Lower leg skin (tissue), 4 donors: ENCODE results near the gene PRELID1. TPM values are rescaled to one million over a fixed set of nuclear protein-coding genes. Genes with fewer than 3 reads are reported as not detected.
"Not testable (repeated sequence)": the region's sequence is repeated elsewhere in the genome, so short reads cannot be mapped to it uniquely, and the experiment has no call there.

Experiments
- DNase-seq, 2 donors: peaks; one replicate each; pipeline ENCODE4 v3.0.0-alpha.2; 2019; ENCODE audit warnings: low spot score in 2 of 2
- H3K4me3 ChIP-seq: fragments of 200-600 bp; sonication (generic); 2 replicates; pipeline ENCODE4 v1.5.1; 2017; ENCODE audit warnings: mild to moderate bottlenecking, low read depth; ENCODE audit not compliant: poor library complexity, severe bottlenecking
- CTCF ChIP-seq, 3 donors: fragments of 450-650 bp; IDR thresholded peaks; one replicate each; pipeline ENCODE4 v1.5.1; 2016; ENCODE audit warnings: antibody characterized with exemption in 3 of 3, mild to moderate bottlenecking in 3 of 3, moderate library complexity in 2 of 3
- POLR2A ChIP-seq, 2 donors: fragments of 450-650 bp; IDR thresholded peaks; one replicate each; pipeline ENCODE4 v1.6.1; 2016 to 2017; ENCODE audit warnings: antibody characterized with exemption in 2 of 2, mild to moderate bottlenecking in 1 of 2, moderate library complexity in 1 of 2
- WGBS, 2 donors: methylation state at CpG; one replicate each; pipeline ENCODE4 v1.1.5; 2018; 5-methylcytosine and 5-hydroxymethylcytosine counted together
- intact Hi-C: fragments of 100-400 bp; cut with DNase I; formaldehyde crosslinking; loops from one replicate; pipeline ENCODE4 v1.15.0; 2023; ENCODE audit warnings: low total_unique reads
- total RNA-seq, 4 donors: library from RNA; depleted of rRNA; stranded (reverse); fragments of >200 nt; gene quantifications; one replicate each; pipeline ENCODE4 v1.1.0, GENCODE V29; 2016

PRELID1 gene
- 100 to 1,000 TPM in 2 of 4 donors, 10 to 100 TPM in 2; 60.7 to 122 (median 96.7) TPM for total RNA-seq

GRCh38 chr5:177303121-177303924, at the start of gene PRELID1, which contains the start of gene RAB24:
TSS of gene PRELID1 (plus strand) at chr5:177303799. CDS start at chr5:177303986, 187 bp downstream.
TSS of gene RAB24 (minus strand) at chr5:177303719. CDS start at chr5:177303288, 431 bp downstream.
- 0 to 1% methylated on average over 23 to 74 of the region's 100 CpGs for WGBS, 2 donors
- peak; percentile 86 to 98 for DNase-seq
- peak within 1 kb of the TSS; percentile 88 for H3K4me3 ChIP-seq
- no peak for TF ChIP-seq POLR2A (IDR thresholded peaks at IDR 0.05)
- no peak for TF ChIP-seq CTCF (IDR thresholded peaks at IDR 0.05)
- intact Hi-C loops = loop anchor here (10.0 kb wide), 1 partner anchor 189 kb away; no protein-coding TSS in a partner anchor

- no peak for DNase-seq
- 44 to 47% methylated on average over 5 of the region's 5 CpGs for WGBS, 2 donors
- TF ChIP-seq CTCF (IDR thresholded peaks at IDR 0.05) (no peak), POLR2A (IDR thresholded peaks at IDR 0.05) (no peak)
Observed at GRCh38 chr5:177256296-177256695, 47.3 kb upstream of the PRELID1 start.

GRCh38 chr5:177258711-177259110, 44.9 kb upstream of the PRELID1 start:
- 95 to 96% methylated on average over 7 of the region's 7 CpGs for WGBS, 2 donors
- DNase-seq, H3K4me3 ChIP-seq, intact Hi-C loops: not testable (repeated sequence)

More at GRCh38 chr5:177256296-177256695, 47.3 kb upstream of the PRELID1 start:
- no peak overlapping the region for H3K4me3 ChIP-seq
- intact Hi-C loops = no loop called here

- H3K4me3 ChIP-seq = no peak overlapping the region
- WGBS, 2 donors = 92 to 95% methylated on average over 7 of the region's 7 CpGs
- no peak for TF ChIP-seq POLR2A (IDR thresholded peaks at IDR 0.05)
- no peak for TF ChIP-seq CTCF (IDR thresholded peaks at IDR 0.05)
- no peak for DNase-seq
- intact Hi-C loops = no loop called here
Observed at GRCh38 chr5:177260961-177261360, 42.6 kb upstream of the PRELID1 start.

GRCh38 chr5:177261510-177261909, 42.1 kb upstream of the PRELID1 start:
- TF ChIP-seq POLR2A (IDR thresholded peaks at IDR 0.05) (no peak), CTCF (IDR thresholded peaks at IDR 0.05) (no peak)
- 94 to 95% methylated on average over 1 of the region's 1 CpG for WGBS, 2 donors
- no peak overlapping the region for H3K4me3 ChIP-seq
- intact Hi-C loops = no loop called here
- no peak for DNase-seq

GRCh38 chr5:177264178-177264577, 39.4 kb upstream of the PRELID1 start:
- no peak for DNase-seq
- intact Hi-C loops = no loop called here
- WGBS, 2 donors = 0 to 82% methylated on average over 1 of the region's 1 CpG
- H3K4me3 ChIP-seq = no peak overlapping the region
- TF ChIP-seq CTCF (IDR thresholded peaks at IDR 0.05) (no peak), POLR2A (IDR thresholded peaks at IDR 0.05) (no peak)
